T-helper 1 cell treated with Interleukin-12 subunit alpha and Interleukin-12 subunit beta and Interleukin-4 antibody, amounts not matched to agents 30 ng/mL and 1 ng/mL, for 36 hours (primary cell): Measurements from ENCODE around the gene ID2. TPM values are rescaled to one million over a fixed set of nuclear protein-coding genes. Genes with fewer than 3 reads are reported as not detected.
"Not testable (repeated sequence)": the region's sequence is repeated elsewhere in the genome, so short reads cannot be mapped to it uniquely, and the experiment has no call there.

Experiments
- intact Hi-C: fragments of 100-400 bp; cut with micrococcal nuclease; formaldehyde crosslinking; loops from one replicate; pipeline ENCODE4 v1.15.1; 2024
- total RNA-seq: library from RNA; stranded (reverse); gene quantifications from 2 replicates; pipeline ENCODE4 v1.2.3, GENCODE V29; 2022

Gene ID2
- total RNA-seq, 1 donor from 2014 or later = 228 TPM

DNA sequence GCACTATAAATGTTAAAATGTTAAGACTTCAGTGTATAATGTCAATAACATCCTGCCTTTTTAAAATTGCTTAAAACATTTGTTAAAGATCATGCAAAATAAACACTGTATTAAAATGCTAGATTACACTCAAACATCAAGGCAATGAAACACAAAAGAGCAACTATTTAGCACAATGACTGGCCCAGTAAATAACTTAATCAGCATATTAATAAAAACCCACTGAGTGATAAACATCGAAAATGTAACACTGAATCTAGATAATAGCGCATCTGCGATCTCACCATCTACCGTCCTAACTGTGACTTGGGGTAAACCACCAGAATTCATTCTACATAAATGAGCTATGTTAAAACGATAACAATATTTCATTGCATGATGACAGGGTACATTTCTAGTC is 47.2 kb downstream of the ID2 start:
- intact Hi-C loops = not testable (repeated sequence)

DNA sequence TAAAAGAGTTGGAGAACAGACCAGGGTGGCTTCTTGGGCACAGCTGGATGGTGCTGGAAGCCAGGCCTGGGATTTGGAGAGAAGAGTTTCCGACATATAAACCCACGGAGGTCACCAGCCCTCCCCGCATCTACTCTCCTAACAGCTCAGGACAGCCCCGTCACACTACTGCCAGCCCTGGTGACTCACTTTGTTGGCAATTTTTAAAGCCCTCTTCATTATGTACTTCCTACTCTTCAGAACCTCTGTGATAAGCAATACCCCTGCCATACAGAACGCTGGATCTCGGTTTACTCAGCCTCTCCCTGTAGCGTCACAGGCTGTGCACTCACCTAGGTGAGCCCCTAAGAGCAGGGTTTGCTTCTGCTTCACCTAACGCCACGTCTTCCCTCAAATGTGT is 48.1 kb downstream of the ID2 start:
- intact Hi-C loops = no loop called here

- intact Hi-C loops = no loop called here
Measured at GRCh38 chr2:8732601-8733000, 50.7 kb downstream of the ID2 start.

Other genes starting within 250 kb of the ID2 start
- gene KIDINS220, start 155.6 kb downstream of the ID2 start, total RNA-seq = 31.9 and 36.7 TPM in 2 replicates